T-cell (primary cell): ENCODE measurements around the gene RAF1. TPM values are rescaled to one million over a fixed set of nuclear protein-coding genes. Genes with fewer than 3 reads are reported as not detected.
"Not testable (repeated sequence)": the region's sequence is repeated elsewhere in the genome, so short reads cannot be mapped to it uniquely, and the experiment has no call there.

ENCODE experiments used
- ATAC-seq, 4 experiments: fragments of 200-7000 bp in 3 of 4; fragments of 150-1000 bp in 1 of 4; cut with Tn5 transposase; replicated peaks in 1 of 4; 1 replicate in 3 of 4; 2 replicates in 1 of 4; pipeline ENCODE4 v1.10.0; 2021; ENCODE audit warnings: moderate library complexity in 3 of 4, mild to moderate bottlenecking in 2 of 4, moderate number of reproducible peaks in 1 of 4
- CTCF ChIA-PET, 2 donors: fragments of 300-600 bp; sonication (Branson Sonifier 250); formaldehyde crosslinking; loops; one replicate each; lab custom pipeline; 2022; ENCODE audit warnings: antibody characterized with exemption in 2 of 2; lab: Charles Lee
- POLR2A ChIA-PET, 2 donors: fragments of 300-600 bp; sonication (Branson Sonifier 250); formaldehyde crosslinking; loops; one replicate each; lab custom pipeline; 2022; ENCODE audit warnings: antibody characterized with exemption in 2 of 2; lab: Charles Lee
- DNase-seq, 35 experiments: peaks; one replicate each; pipeline versions ENCODE4 v3.0.0 to v3.0.0-alpha.2; 2013 to 2023
- H3K27ac ChIP-seq: one replicate; pipeline ENCODE4 v1.5.1; 2013; ENCODE audit warnings: low read length
- H3K27me3 ChIP-seq, 2 experiments: replicated peaks in 1 of 2; 1 replicate in 1 of 2; 2 replicates in 1 of 2; pipeline versions ENCODE4 v1.6.1 to v1.7.0; 2013; ENCODE audit warnings: low read length in 1 of 2, mixed read lengths in 1 of 2; ENCODE audit not compliant: control insufficient read depth in 2 of 2, insufficient read depth in 2 of 2; ENCODE audit errors: extremely low read depth in 1 of 2
- H3K36me3 ChIP-seq, 2 donors: 1 replicate in 1 of 2; 2 replicates in 1 of 2; pipeline versions ENCODE4 v1.6.1 to v1.7.0; 2013; ENCODE audit warnings: low read length in 1 of 2; ENCODE audit not compliant: control insufficient read depth in 2 of 2, insufficient read depth in 1 of 2; ENCODE audit errors: extremely low read depth in 1 of 2
- H3K4me1 ChIP-seq, 2 experiments: 1 replicate in 1 of 2; 2 replicates in 1 of 2; pipeline versions ENCODE4 v1.6.1 to v1.7.0; 2013; ENCODE audit warnings: low read length in 2 of 2, mixed read lengths in 1 of 2; ENCODE audit not compliant: insufficient read depth in 2 of 2, control insufficient read depth in 1 of 2; ENCODE audit errors: extremely low read depth in 1 of 2
- H3K4me3 ChIP-seq, 2 donors: 1 replicate in 1 of 2; 2 replicates in 1 of 2; pipeline versions ENCODE4 v1.5.1 to v1.7.0; 2013; ENCODE audit warnings: mild to moderate bottlenecking in 2 of 2, low read length in 1 of 2, moderate library complexity in 1 of 2; ENCODE audit not compliant: control insufficient read depth in 1 of 2; ENCODE audit errors: extremely low read depth in 1 of 2
- H3K9me3 ChIP-seq: 2 replicates; pipeline ENCODE4 v1.7.0; 2013
- H3K27ac Mint-ChIP-seq, 2 donors: one replicate each; pipeline ENCODE4 v1.8.0; 2020 to 2021; ENCODE audit warnings: mild to moderate bottlenecking in 2 of 2, mixed read lengths in 2 of 2
- H3K27me3 Mint-ChIP-seq, 2 donors: one replicate each; pipeline ENCODE4 v1.8.0; 2021 to 2022; ENCODE audit warnings: mixed read lengths in 2 of 2
- H3K36me3 Mint-ChIP-seq: one replicate; pipeline ENCODE4 v1.8.0; 2021; ENCODE audit warnings: mixed read lengths
- H3K4me1 Mint-ChIP-seq, 3 donors: one replicate each; pipeline ENCODE4 v1.8.0; 2020 to 2022; ENCODE audit warnings: mixed read lengths in 3 of 3, mild to moderate bottlenecking in 1 of 3
- H3K4me3 Mint-ChIP-seq, 3 donors: one replicate each; pipeline ENCODE4 v1.8.0; 2020 to 2022; ENCODE audit warnings: mild to moderate bottlenecking in 3 of 3, mixed read lengths in 3 of 3, moderate library complexity in 3 of 3
- H3K9me3 Mint-ChIP-seq, 3 donors: one replicate each; pipeline ENCODE4 v1.8.0; 2020 to 2022; ENCODE audit warnings: mixed read lengths in 3 of 3
- WGBS: methylation state at CpG from one replicate; pipeline ENCODE4 v1.1.5; 2013; ENCODE audit warnings: missing lambda C conversion rate; ENCODE audit not compliant: insufficient coverage; 5-methylcytosine and 5-hydroxymethylcytosine counted together
- total RNA-seq, 35 experiments: library from RNA in 6 of 35; stranded (reverse) in 6 of 35; fragments of 120-200 nt in 1 of 35; gene quantifications; one replicate each; pipeline versions ENCODE4 v1.2.1 to v1.2.4 and lab custom pipeline; 2013 to 2026

Gene RAF1
- total RNA-seq, 5 donors from 2014 or later (not counting 1 experiment from before 2014, with no cell fraction given) = 95.3 to 112 (median 105) TPM

DNA sequence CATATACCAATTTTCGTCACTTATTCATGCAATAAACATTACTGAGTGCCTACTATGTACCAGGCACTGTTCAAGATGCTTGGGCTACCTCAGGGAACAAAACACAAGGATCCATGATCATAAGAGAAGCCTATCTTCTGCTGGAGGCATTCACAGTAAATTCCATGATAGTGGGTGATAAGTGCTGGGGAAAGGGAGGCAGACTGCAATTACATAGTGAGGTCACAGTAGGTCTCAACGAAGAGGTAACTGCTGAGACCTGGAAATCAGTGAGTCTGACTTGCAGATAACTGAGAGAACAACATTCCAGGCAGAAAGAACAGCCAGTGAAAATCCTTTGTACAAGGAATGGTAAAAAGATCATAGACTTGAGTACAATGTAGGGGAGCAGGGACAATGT, 33.6 kb downstream of the RAF1 start:
- peaks cover 11% of the 10 kb centered on the region for H3K36me3 Mint-ChIP-seq
- WGBS = 75% methylated on average over 2 of the region's 2 CpGs
- H3K9me3 ChIP-seq = no peaks in the 10 kb centered on the region
- H3K27ac Mint-ChIP-seq = peak overlapping the region in 1 of 2 donors; percentile 5
- no peaks in the 10 kb centered on the region for H3K27me3 Mint-ChIP-seq
- H3K36me3 ChIP-seq = peaks cover 0 to 4% of the 10 kb centered on the region in 2 donors
- H3K4me3 ChIP-seq = no peak overlapping the region
- ChIA-PET CTCF (no interaction called here), POLR2A (no interaction called here)
- no peak for DNase-seq
- H3K9me3 Mint-ChIP-seq = no peaks in the 10 kb centered on the region
- ATAC-seq = no peak
- no peak overlapping the region for H3K4me3 Mint-ChIP-seq
- H3K27me3 ChIP-seq = no peaks in the 10 kb centered on the region
- H3K27ac ChIP-seq = no peak overlapping the region
- peaks cover 2 to 20% of the 10 kb centered on the region in 2 experiments for H3K4me1 ChIP-seq
- H3K4me1 Mint-ChIP-seq = peaks cover 66 to 69% (median 67%) of the 10 kb centered on the region in 3 donors

DNA sequence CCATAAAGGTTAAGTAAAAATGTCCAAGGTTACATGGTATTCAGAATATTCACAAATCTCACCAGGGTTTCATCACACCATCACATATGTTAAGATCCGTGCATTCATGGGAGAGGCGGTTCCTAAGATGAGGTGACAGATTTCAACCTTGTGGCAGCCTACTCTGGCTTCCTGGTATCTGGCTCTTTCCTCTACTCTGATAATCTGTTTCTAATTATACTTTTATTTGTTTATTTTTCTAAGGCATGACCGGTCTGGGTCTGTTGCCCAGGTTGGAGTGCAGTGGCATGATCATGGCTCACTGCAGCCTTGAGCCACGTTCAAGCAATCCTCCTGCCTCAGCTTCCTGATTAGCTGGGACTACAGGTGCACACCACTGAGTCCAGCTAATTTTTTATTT, 34.4 kb downstream of the RAF1 start:
- no peak overlapping the region for H3K27ac Mint-ChIP-seq
- H3K9me3 ChIP-seq = no peaks in the 10 kb centered on the region
- POLR2A ChIA-PET = no interaction called here
- no peaks in the 10 kb centered on the region for H3K9me3 Mint-ChIP-seq
- DNase-seq (no peak), ATAC-seq (no peak)
- no peaks in the 10 kb centered on the region for H3K27me3 Mint-ChIP-seq
- no peaks in the 10 kb centered on the region for H3K27me3 ChIP-seq
- peaks cover 70 to 74% (median 73%) of the 10 kb centered on the region in 3 donors for H3K4me1 Mint-ChIP-seq
- H3K4me3 Mint-ChIP-seq = no peak overlapping the region
- WGBS = 87% methylated on average over 2 of the region's 4 CpGs
- no peak overlapping the region for H3K4me3 ChIP-seq
- peaks cover 10% of the 10 kb centered on the region for H3K36me3 Mint-ChIP-seq
- peaks cover 2 to 23% of the 10 kb centered on the region in 2 experiments for H3K4me1 ChIP-seq
- H3K27ac ChIP-seq = no peak overlapping the region
- CTCF ChIA-PET = interaction anchor here in 1 of 2 donors (1.1 kb wide), 1 partner anchor 29 kb away, joined by 3 read pairs; no protein-coding TSS in a partner anchor
- no peaks in the 10 kb centered on the region for H3K36me3 ChIP-seq

DNA sequence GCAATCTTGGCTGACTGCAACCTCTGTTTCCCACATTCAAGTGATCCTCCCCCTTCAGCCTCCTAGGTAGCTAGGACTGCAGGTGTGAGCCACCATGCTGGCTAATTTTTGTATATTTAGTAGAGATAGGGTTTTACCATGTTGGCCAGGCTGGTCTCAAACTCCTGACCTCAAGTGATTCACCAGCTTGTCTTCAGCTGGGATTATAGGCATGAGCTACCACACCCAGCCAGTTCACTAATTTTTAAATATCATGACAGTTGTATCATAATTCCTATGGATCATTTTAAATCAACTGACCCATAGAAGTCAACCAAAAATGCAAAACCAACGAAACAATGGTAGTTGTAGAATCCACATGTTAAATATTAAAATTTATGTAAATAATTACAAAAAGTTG, 35.1 kb downstream of the RAF1 start:
- ATAC-seq = no peak
- peaks cover 5% of the 10 kb centered on the region for H3K36me3 Mint-ChIP-seq
- ChIA-PET CTCF (interaction anchor here in 1 of 2 donors (1.1 kb wide), 1 partner anchor 30 kb away, joined by 3 read pairs; no protein-coding TSS in a partner anchor), POLR2A (interaction anchor here in 1 of 2 donors (0.7 kb wide), 1 partner anchor 30 kb away, joined by 4 read pairs; no protein-coding TSS in a partner anchor)
- no peak overlapping the region for H3K27ac Mint-ChIP-seq
- Histone ChIP-seq H3K27me3 (no peaks in the 10 kb centered on the region), H3K4me3 (no peak overlapping the region), H3K4me1 (peaks cover 2 to 21% of the 10 kb centered on the region in 2 experiments), H3K9me3 (no peaks in the 10 kb centered on the region), H3K36me3 (no peaks in the 10 kb centered on the region), H3K27ac (no peak overlapping the region)
- peaks cover 73 to 81% (median 75%) of the 10 kb centered on the region in 3 donors for H3K4me1 Mint-ChIP-seq
- no peak for DNase-seq
- no peaks in the 10 kb centered on the region for H3K27me3 Mint-ChIP-seq
- H3K9me3 Mint-ChIP-seq = no peaks in the 10 kb centered on the region
- no peak overlapping the region for H3K4me3 Mint-ChIP-seq
- WGBS = no CpG with 5 or more reads among the region's 1 CpG

DNA sequence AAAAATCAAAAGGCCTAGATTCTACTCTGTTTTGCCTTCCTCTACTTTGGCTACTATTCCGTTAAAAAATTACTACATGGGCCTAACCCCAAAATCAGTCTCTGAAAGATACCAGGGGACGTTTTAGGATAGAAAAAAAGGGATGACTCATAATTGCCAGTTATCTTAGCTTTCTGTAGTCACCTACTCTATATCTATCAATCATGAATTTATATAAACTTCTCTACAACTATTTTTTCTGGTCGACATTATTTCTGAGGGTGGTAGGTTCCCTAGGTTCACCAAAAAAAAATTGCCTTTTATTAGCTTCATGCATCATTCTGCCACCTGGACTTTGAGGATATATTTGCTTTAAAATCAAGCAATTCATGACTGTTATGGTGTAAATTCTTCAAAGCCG, 36.5 kb downstream of the RAF1 start:
- H3K4me1 Mint-ChIP-seq = peaks cover 71 to 74% (median 71%) of the 10 kb centered on the region in 3 donors
- no CpG with 5 or more reads among the region's 4 CpGs for WGBS
- H3K27ac ChIP-seq = no peak overlapping the region
- peaks cover 4% of the 10 kb centered on the region for H3K36me3 Mint-ChIP-seq
- H3K4me1 ChIP-seq = peaks cover 4 to 22% of the 10 kb centered on the region in 2 experiments
- no peaks in the 10 kb centered on the region for H3K9me3 Mint-ChIP-seq
- ChIA-PET CTCF (no interaction called here), POLR2A (interaction anchor here in 1 of 2 donors (0.6 kb wide), 1 partner anchor 221 kb away, joined by 3 read pairs; no protein-coding TSS in a partner anchor)
- ATAC-seq = no peak
- peak overlapping the region; percentile 4 to 7 for H3K27ac Mint-ChIP-seq
- H3K36me3 ChIP-seq = no peaks in the 10 kb centered on the region
- H3K4me3 ChIP-seq = no peak overlapping the region
- no peaks in the 10 kb centered on the region for H3K27me3 Mint-ChIP-seq
- no peaks in the 10 kb centered on the region for H3K27me3 ChIP-seq
- no peak for DNase-seq
- H3K9me3 ChIP-seq = no peaks in the 10 kb centered on the region
- H3K4me3 Mint-ChIP-seq = peak overlapping the region in 1 of 3 donors; percentile 7

DNA sequence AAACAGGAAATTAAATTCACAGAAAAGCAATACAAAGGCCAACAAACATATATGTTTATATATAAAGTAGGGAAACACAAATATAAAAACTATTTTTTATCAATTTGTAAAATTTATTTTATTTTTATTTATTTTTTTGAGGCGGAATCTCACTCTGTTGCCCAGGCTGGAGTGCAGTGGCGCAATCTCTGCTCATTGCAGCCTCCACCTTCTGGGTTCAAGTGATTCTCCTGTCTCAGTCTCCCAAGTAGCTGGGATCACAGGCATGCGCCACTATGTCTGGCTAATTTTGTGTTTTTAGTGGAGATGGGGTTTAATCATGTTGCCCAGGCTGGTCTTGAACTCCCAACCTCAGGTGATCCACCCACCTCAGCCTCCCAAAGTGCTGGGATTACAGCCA, 39.0 kb downstream of the RAF1 start:
- not testable (repeated sequence) for H3K27me3 Mint-ChIP-seq, H3K9me3 Mint-ChIP-seq, H3K4me3 ChIP-seq, H3K36me3 ChIP-seq, H3K27ac ChIP-seq, DNase-seq, H3K9me3 ChIP-seq, H3K36me3 Mint-ChIP-seq, H3K27me3 ChIP-seq, ATAC-seq
- WGBS = no CpG with 5 or more reads among the region's 3 CpGs
- CTCF ChIA-PET = interaction anchor here (0.7 to 1.3 kb wide), 3 partner anchors 9 to 82 kb away, joined by 3 to 7 read pairs (median 4); no protein-coding TSS in a partner anchor
- peaks cover 71 to 73% (median 72%) of the 10 kb centered on the region in 3 donors for H3K4me1 Mint-ChIP-seq
- POLR2A ChIA-PET = interaction anchor here in 1 of 2 donors (0.6 kb wide), 2 partner anchors 38 to 147 kb away, joined by 3 read pairs; no protein-coding TSS in a partner anchor
- H3K4me1 ChIP-seq = peaks cover 9 to 26% of the 10 kb centered on the region in 2 experiments
- H3K27ac Mint-ChIP-seq = peak overlapping the region in 1 of 2 donors; percentile 82
- peak overlapping the region in 2 of 3 donors; percentile 63 to 78 for H3K4me3 Mint-ChIP-seq

DNA sequence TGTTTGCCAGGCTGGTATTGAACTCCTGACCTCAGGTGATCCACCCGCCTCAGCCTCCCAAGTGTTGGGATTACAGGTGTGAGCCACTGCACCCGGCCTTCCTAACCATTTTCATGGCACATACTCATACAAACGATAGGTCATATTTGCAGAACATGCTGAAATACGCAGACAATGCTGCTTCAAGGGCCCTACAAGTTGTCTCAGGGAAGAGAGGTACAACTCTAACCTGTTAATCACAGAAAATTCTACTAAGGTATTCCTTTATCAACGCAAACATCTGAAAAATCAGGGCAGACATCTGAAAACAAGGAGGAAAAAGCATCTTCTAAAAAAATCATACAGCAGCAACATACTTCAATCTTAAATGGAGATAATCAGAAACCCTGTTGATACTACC, 39.9 kb downstream of the RAF1 start:
- CTCF ChIA-PET = interaction anchor here in 1 of 2 donors (0.9 kb wide), 1 partner anchor 8 kb away, joined by 3 read pairs; no protein-coding TSS in a partner anchor
- no peak for ATAC-seq

More for the DNA sequence above, 39.9 kb downstream of the RAF1 start:
- no peaks in the 10 kb centered on the region for H3K36me3 Mint-ChIP-seq
- H3K4me3 Mint-ChIP-seq = peak overlapping the region in 1 of 3 donors; percentile 7
- DNase-seq = no peak
- Histone ChIP-seq H3K4me1 (peaks cover 9 to 26% of the 10 kb centered on the region in 2 experiments), H3K4me3 (no peak overlapping the region), H3K27ac (no peak overlapping the region), H3K9me3 (no peaks in the 10 kb centered on the region), H3K27me3 (no peaks in the 10 kb centered on the region), H3K36me3 (no peaks in the 10 kb centered on the region)
- H3K27ac Mint-ChIP-seq = no peak overlapping the region
- 82% methylated on average over 2 of the region's 5 CpGs for WGBS
- POLR2A ChIA-PET = interaction anchor here (0.6 kb wide), 2 partner anchors 90 to 148 kb away, joined by 3 read pairs; no protein-coding TSS in a partner anchor
- H3K4me1 Mint-ChIP-seq = peaks cover 64 to 66% (median 65%) of the 10 kb centered on the region in 3 donors
- no peaks in the 10 kb centered on the region for H3K27me3 Mint-ChIP-seq
- no peaks in the 10 kb centered on the region for H3K9me3 Mint-ChIP-seq
